NB4 (cell line): ENCODE measurements around the gene SLC27A5.

Source experiments
- CTCF ChIP-seq: IDR thresholded peaks from one replicate; pipeline ENCODE4 v1.5.1; 2012; ENCODE audit warnings: low read depth, low read length
- MAX ChIP-seq: IDR thresholded peaks from 2 replicates; pipeline ENCODE4 v1.6.1; 2011; ENCODE audit warnings: low read depth, low read length
- MYC ChIP-seq: IDR thresholded peaks from 2 replicates; pipeline ENCODE4 v1.6.1; 2011; ENCODE audit warnings: low read depth, low read length
- POLR2A ChIP-seq: IDR thresholded peaks from 2 replicates; pipeline ENCODE4 v1.6.1; 2011; ENCODE audit warnings: mild to moderate bottlenecking; ENCODE audit not compliant: insufficient read length; ENCODE audit errors: extremely low read depth

- TF ChIP-seq CTCF (no peak), MYC (no peak), POLR2A (no peak), MAX (no peak)
Observed at GRCh38 chr19:58516246-58516836, 4.5 kb upstream of the SLC27A5 start.
